HG03103 (cell line): Measurements from ENCODE around the gene GLRA1.
"Not testable (repeated sequence)": the region's sequence is repeated elsewhere in the genome, so short reads cannot be mapped to it uniquely, and the experiment has no call there.

Experiments used
- ATAC-seq: cut with Tn5 transposase; IDR thresholded peaks from one replicate; pipeline ENCODE4 v1.9.1; 2021; ENCODE audit warnings: low read depth; ENCODE audit not compliant: unreplicated experiment

Gene GLRA1

GRCh38 chr5:151822141-151822540 lies 102.5 kb downstream of the GLRA1 start:
- no peak for ATAC-seq

GRCh38 chr5:151820903-151821302 lies 103.7 kb downstream of the GLRA1 start:
- no peak for ATAC-seq

- no peak for ATAC-seq
These were observed 104.4 kb downstream of the GLRA1 start for GRCh38 chr5:151820271-151820670.

- ATAC-seq, result no peak
These were observed 104.8 kb downstream of the GLRA1 start for GRCh38 chr5:151819830-151820229.

GRCh38 chr5:151815051-151815450 lies 109.6 kb downstream of the GLRA1 start:
- no peak for ATAC-seq

- no peak for ATAC-seq
These were observed 111.8 kb downstream of the GLRA1 start for GRCh38 chr5:151812757-151813309.

GRCh38 chr5:151811593-151812321 lies 112.9 kb downstream of the GLRA1 start:
- ATAC-seq, result no peak

- ATAC-seq, result no peak
These were observed 113.8 kb downstream of the GLRA1 start for GRCh38 chr5:151810897-151811296.

- ATAC-seq, result no peak
These were observed 114.2 kb downstream of the GLRA1 start for GRCh38 chr5:151810449-151810848.

GRCh38 chr5:151808451-151809169 lies 116.0 kb downstream of the GLRA1 start:
- no peak for ATAC-seq

GRCh38 chr5:151805414-151806223 lies 119.0 kb downstream of the GLRA1 start:
- no peak for ATAC-seq

- no peak for ATAC-seq
These were observed 124.1 kb downstream of the GLRA1 start for GRCh38 chr5:151800532-151800931.

GRCh38 chr5:151799407-151799806 lies 125.2 kb downstream of the GLRA1 start:
- no peak for ATAC-seq

GRCh38 chr5:151798674-151799073 lies 126.0 kb downstream of the GLRA1 start:
- ATAC-seq, result no peak

- no peak for ATAC-seq
These were observed 129.2 kb downstream of the GLRA1 start for GRCh38 chr5:151795426-151795825.

- ATAC-seq, result no peak
These were observed 131.3 kb downstream of the GLRA1 start for GRCh38 chr5:151793358-151793757.

- ATAC-seq, result no peak
These were observed 136.8 kb downstream of the GLRA1 start for GRCh38 chr5:151787817-151788216.

- ATAC-seq, result no peak
These were observed 138.2 kb downstream of the GLRA1 start for GRCh38 chr5:151786468-151786867.

GRCh38 chr5:151784141-151784540 lies 140.5 kb downstream of the GLRA1 start:
- ATAC-seq, result no peak

GRCh38 chr5:151783664-151784063 lies 141.0 kb downstream of the GLRA1 start:
- ATAC-seq, result not testable (repeated sequence)

GRCh38 chr5:151781201-151781600 lies 143.4 kb downstream of the GLRA1 start:
- no peak for ATAC-seq
